Cardiac septum (tissue), 1 donor: Measurements from ENCODE around the gene PFKP. TPM values are rescaled to one million over a fixed set of nuclear protein-coding genes. Genes with fewer than 3 reads are reported as not detected.

ENCODE experiments used
- DNase-seq: peaks from one replicate; pipeline ENCODE4 v3.0.0-alpha.2; 2020; ENCODE audit warnings: low spot score
- intact Hi-C: fragments of 100-400 bp; cut with DNase I; formaldehyde crosslinking; loops from one replicate; pipeline ENCODE4 v1.14.0; 2022
- long read RNA-seq: library from polyadenylated mRNA; unstranded; transcript quantifications from one replicate; pipeline ENCODE4 v2.0.0, GENCODE V29; 2021
- total RNA-seq: library from RNA; stranded (reverse); fragmentation: NEBNext Ultra II Directional; extraction: Animal tissue kit (Norgen Biotek cat#: 25700); gene quantifications from one replicate; pipeline ENCODE4 v1.2.1, GENCODE V29; 2021
- donor health status: DM: no; HTN: no; CAD: no.

Gene PFKP
- total RNA-seq: 215 TPM
- long read RNA-seq, transcript PFKP-203 (22 exons, 2,654 nt): major isoform, 272 of 430 reads
- long read RNA-seq, transcript PFKP-201 (6 exons, 1,698 nt): minor isoform, 17 of 430 reads
- long read RNA-seq, partial matches to known transcripts: 104 of 430 reads
- long read RNA-seq, other reads (novel, unspliced or antisense): 37 of 430 reads

DNA sequence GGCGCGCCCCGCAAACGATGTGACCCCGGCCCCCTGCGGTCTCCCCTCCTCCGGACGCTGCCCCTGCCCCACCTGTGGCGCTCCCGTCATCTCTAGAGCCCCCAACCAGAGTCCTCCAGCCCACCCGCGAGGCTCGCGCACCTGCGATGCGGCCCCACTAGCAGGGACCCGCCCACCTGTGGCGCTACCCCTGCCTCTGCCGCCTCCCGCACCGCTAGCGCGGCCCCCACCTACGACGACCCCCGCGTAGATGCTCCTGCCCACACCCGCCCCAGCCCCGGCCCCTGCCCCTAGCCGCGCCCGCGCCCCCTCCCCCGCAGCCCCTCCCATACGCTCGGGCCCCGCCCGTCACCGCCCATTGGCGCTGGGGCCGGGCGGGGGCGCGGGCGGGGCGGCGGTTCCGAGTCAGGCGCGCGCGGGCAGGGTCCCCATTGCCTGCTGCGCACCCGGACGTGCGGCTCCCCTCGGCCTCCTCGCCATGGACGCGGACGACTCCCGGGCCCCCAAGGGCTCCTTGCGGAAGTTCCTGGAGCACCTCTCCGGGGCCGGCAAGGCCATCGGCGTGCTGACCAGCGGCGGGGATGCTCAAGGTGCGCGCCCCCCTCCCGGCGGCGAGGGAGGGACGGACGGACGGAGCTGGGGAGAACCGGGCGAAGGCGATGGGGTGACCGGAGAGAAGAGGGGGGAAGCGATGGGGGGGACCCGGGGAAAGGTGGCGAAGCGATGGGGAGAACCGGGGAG lies at the start of gene PFKP:
TSS of gene PFKP (plus strand) at position 431 of the 741 bp plus-strand sequence. CDS start at position 479, 48 bp downstream.
- no peak for DNase-seq
- intact Hi-C loops: loop anchor here (1.0 kb wide), 1 partner anchor 40 kb away; no protein-coding TSS in a partner anchor

DNA sequence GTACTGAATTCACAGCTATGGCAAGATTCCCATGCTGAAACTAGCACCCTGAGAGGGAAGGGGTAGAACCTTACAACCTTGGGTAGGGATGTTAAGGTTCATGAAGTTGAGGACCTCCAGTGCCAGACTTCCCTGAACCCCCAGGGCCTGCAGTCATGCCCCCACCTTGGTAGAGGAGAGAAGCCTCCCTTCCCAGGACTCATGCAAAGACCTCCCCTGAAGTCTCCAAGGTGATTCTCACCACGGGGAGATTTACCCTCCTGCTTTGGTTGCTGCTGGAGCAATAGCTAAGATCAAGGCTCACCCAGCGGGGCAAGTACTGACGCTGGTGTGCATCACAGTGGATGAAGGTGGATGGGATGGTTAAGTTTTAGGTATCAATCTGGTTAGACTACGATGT lies 49.1 kb upstream of the PFKP start:
- intact Hi-C loops: no loop called here
- DNase-seq: no peak

DNA sequence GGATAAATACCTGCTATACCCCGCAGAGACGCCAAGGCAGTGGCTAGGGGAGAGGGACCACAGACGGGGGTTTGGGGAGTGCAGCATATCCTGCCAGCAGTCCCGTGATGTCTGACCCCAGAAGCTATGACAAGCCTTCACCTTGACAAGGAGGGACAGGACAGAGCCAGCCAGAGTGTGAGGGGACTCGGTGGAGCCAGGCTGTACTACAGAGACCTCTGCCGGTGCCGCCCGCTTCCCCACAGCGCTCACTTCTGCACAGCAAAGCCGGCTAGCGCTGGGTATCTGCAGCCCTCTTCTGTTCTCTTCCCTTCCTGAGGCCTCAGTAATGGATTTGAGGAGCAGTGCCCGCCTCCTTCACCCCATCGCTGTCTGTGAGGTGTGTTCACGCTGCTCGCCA lies 47.0 kb upstream of the PFKP start:
- intact Hi-C loops: no loop called here
- no peak for DNase-seq

DNA sequence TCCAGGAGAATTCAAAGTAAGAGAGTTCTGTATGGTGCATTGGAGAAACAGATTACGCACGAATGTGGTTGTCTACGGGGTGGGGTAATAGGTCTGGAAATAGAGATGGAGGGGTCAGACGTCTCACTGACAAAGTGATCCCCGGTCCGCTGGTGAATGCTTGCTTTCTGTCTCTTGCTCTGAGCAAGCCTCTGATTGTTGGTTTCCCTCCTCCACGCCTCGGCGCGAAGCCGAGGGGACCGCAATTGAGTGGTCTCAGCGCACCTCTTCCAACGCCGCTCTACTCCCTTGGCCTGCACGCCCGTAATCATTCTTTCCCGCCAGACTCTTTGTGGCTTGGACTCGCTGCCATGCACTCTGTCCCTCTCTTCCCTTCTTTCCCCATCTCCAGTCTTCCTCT lies 46.5 kb upstream of the PFKP start:
- no peak for DNase-seq
- intact Hi-C loops: no loop called here

DNA sequence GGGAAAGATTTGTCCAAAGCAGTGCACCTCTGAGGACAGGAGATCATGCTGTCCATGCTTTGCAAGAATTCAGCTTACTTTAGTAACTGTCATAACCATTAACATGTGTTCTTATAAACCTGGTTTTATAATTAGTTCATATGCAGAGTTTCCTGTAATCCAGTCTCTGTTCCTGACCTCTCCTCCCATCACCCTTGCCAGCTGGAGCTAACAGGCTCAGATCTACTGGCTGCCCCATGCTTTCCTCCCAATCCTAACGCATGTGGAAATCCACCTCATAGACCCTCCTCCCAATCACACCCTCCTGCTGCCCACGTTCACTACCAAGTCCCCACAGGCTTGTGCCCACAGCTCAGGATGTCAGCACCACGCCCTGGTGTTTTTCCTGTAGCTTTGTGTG lies 45.3 kb upstream of the PFKP start:
- intact Hi-C loops: no loop called here
- no peak for DNase-seq

DNA sequence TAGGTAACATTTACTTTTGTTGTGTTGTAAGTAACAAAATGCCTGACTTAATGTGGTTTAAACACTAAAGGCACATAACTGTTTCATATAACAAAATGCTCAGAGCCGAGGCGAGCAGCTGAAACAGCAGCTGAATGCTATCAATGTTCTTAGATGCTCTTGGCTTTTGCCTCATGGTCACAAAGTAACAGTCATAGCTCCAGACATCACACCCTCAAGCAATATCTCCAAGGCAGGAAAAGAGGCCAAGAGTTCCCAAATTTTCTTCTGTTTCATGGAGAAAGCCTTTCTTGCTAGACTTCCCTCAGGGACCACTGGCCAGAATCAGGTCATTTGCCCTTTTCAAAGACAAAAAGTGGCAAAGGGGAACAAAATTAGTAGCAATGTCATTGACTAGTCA lies 43.5 kb upstream of the PFKP start:
- intact Hi-C loops: no loop called here
- no peak for DNase-seq

DNA sequence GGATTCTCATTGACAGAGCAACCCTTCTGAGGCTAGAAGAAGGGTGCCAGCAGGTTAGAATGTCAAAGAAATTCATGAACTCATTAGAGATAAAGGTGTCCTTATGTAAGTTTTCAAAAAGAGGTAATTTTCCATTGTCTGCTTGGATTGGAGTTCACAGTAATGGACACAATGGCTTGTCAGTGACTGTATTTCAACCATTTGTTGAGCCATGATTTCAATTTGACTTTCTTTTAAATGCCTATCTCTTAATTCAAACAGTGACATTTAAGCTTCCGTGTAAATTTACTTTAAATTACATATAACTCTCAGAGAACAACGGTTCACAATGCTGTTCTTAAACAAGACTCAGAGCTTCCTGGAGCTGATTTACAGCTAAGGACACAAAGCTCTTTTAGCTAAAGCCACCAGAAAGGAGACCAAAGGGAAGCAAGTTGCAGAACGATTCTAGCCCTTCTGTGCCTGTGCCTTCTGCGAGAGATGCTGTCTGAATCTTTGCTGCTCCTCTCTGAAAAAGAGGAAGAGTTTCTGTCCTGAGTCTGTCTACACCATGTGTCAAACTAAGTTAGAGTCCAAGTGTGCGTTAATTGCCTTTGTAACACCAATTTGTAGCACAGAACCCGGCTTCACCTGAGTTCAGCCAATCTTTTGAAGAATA lies 42.2 kb upstream of the PFKP start:
- DNase-seq: no peak
- intact Hi-C loops: no loop called here

DNA sequence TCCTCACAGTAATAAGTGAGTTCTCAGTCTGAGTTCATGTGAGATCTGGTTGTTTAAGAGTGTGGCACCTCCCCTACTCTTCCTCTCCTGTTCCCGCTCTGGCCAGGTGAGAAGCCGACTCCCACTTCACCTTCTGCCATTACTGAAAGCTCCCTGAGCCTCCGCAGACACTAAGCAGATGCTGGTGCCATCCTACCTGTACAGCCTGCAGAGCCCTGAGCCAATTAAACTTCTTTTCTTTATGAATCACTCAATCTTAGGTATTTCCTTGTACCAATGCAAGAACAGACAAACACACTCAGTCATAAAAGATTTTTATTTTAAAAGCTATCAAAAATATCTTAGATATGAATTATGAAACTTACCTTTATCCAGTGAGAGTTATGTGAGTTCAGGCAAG lies 39.5 kb upstream of the PFKP start:
- intact Hi-C loops: no loop called here
- no peak for DNase-seq

DNA sequence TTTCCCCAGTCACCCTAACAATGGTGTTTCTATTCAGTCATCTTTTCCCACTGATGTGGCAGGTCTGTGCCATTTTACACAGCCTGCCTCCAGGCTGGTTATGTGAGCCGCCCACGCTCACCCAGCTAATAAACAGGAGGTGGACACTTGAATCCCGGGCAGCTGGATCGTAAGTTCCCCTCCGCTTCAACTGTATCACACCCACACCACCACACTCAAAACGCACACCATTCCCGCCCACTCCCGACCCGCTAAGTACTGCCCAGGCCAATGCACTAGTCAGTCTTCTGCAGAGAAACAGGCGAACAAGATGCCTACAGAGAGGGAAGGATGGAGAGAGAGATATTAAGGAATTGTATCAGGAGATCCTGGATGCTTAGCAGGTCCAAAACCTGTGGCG lies 38.9 kb upstream of the PFKP start:
- intact Hi-C loops: no loop called here
- no peak for DNase-seq

DNA sequence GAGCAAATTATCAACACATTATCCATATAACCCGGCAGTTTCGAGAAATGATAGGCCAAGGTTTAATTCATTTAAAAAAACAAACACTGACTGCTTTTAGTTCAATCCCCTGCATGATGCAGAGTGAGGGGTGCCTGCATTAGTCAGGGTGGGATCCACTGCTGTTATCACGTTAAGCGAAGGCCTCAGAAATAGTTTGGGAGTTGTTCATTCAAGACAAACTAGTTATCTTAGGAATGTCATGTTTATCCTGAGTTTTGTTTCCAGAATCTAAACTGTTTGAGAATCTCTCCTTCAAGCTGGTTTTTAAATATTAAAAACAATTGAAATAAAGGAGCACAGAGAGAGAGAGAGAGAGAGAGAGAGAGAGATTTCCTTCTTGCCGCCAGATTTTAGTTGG lies 36.6 kb upstream of the PFKP start:
- intact Hi-C loops: no loop called here
- DNase-seq: no peak

DNA sequence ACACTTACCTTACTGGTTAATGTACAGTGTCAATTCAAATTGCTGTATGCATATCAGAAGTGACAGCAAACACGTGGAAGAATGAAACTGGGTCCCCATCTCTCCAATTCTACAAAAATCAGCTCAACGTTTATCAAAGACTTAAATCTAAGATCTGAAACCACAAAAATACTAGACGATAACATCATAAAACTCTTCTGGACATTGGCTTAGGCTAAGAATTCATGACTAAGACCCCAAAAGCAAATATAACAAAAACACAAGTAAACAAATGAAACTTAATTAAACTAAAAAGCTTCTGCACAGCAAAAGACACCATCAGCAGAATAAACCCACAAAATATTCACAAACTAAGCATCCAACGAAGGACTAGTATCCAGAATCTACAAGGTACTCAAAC lies 35.9 kb upstream of the PFKP start:
- intact Hi-C loops: no loop called here
- DNase-seq: no peak

DNA sequence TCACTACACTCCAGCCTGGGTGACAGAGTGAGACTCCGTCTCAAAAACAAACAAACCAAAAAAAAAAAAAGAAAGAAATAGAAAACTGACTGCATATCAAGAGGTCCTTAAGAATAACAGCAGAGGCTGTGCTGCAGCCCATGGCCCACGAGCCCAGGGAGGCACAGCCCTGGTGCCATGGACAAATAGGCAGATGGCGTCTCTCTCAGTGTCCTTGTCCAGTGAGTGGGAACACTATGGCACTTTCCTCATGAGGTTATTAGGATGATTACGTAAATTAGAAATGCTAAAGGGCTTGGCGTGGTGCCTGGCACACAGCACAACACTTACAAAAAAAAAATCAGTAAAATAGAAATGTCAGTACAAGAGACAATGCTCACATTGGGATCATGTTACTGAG lies 33.4 kb upstream of the PFKP start:
- intact Hi-C loops: no loop called here
- DNase-seq: no peak

DNA sequence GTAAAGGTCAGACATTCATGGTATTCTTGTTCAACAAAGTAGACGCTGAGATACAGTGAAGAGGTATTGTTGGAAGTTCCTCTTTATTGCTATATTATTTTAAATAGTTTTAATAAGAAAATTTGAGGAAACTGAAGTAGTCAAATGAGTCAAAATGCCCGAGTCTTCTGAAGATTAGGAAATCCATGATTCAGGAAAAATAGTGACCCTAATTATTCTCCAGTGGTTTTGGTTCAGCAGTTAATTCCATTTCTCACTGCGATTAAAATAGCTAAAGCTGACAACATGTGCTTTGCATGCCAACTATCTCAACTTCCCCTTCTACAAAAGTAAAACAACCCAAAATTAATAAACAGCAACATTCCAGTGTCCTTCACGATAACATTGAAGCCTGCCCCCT lies 32.7 kb upstream of the PFKP start:
- DNase-seq: no peak
- intact Hi-C loops: no loop called here

DNA sequence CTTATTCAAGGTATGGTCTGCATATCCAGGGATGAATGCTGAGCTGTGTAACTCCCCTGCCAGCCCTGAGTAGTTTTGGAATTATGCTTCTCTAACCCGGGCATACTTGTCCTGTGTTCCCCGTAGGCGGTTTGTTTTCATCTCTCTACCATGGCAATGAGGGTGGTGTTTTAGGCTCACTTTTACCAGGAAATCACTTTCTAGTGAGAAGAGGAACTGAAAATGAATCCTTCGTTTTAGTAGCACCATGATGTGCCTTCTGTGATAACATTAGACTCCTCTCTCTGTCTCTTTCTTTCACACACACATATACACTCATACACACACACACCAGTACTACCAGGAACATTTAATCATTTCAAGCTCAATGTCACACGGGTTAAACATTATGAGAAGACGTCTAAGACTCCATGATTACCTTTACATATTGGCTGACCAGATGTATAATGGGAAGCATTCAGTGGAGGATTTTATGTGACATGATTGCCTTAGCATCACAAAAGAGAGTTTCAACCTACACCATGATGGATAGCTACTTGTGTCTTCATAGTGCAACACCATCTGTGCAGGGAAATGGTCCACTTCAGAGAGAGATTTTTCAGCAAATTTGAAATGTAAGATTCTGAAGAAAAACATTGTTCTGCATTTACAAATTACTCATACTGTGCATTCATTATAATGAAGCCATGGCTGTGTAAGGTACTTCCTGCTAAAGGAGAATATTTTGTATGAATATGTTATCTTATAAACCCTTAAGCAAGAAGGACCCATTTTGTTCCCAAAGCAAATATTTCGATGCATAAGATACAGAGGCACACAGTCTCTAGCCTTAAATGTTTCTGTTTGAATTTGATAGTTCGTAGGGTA lies 31.0 kb upstream of the PFKP start:
- intact Hi-C loops: no loop called here
- no peak for DNase-seq

DNA sequence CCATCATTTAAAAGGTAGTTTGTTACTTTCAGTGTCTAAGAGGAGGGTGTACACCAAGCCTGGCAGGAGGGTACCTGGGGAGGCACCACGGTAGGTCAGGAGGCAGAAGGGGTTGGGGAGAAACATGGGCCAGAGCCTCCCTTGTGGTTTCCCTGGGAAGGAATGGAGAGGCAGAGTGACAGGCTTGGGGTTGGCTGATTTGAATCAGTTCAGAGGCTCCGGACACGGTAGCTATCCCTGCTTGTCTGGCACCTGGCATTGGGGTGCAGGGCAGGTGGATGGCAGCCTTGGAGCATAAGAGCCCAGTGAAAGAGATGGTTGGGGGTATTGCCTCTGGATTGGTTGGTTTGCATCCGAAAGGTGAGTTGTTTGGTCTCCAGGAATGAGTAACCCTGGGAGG lies 30.2 kb upstream of the PFKP start:
- DNase-seq: no peak
- intact Hi-C loops: no loop called here

DNA sequence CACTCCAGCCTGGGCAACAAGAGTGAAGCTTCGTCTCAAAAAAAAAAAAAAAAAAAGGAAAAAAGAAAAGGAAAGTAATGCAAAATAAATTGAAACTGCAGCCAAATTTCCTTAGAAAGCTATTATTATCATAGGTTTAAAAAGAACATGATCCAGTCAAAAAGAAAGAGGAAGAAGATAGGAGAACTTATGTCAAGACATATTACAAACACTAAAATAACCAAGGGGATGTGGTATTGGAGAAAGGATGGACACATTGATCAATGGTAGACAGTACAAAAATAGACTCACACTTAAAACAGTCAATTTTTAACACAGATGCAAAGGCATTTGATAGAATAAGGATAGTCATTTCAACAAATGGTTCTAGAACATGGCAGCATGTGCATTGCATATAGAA lies 27.3 kb upstream of the PFKP start:
- intact Hi-C loops: loop anchor here (10.0 kb wide), 1 partner anchor 205 kb away; no protein-coding TSS in a partner anchor

DNA sequence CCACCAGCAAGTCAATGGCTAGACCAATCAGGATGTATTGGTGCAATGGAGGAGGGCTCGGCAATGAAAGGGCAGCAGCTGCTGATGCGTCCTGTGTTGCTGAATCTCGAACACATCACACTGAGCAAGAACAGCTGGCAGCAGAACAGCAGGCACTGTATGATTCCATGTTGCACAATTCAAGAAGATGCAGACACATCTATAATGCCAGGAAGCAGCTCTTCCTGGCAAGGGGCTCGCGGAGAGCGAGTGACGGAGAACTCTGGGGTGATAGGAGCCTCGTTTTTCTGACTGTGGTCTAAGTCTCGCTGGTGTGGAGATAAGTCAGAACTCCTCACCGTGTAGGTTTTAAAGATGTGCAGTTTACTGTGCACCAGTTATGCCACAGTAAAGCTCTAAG lies 24.8 kb upstream of the PFKP start:
- intact Hi-C loops: loop anchor here (10.0 kb wide), 1 partner anchor 208 kb away; no protein-coding TSS in a partner anchor
- DNase-seq: no peak

More for the DNA sequence above, 27.3 kb upstream of the PFKP start:
- DNase-seq: no peak

DNA sequence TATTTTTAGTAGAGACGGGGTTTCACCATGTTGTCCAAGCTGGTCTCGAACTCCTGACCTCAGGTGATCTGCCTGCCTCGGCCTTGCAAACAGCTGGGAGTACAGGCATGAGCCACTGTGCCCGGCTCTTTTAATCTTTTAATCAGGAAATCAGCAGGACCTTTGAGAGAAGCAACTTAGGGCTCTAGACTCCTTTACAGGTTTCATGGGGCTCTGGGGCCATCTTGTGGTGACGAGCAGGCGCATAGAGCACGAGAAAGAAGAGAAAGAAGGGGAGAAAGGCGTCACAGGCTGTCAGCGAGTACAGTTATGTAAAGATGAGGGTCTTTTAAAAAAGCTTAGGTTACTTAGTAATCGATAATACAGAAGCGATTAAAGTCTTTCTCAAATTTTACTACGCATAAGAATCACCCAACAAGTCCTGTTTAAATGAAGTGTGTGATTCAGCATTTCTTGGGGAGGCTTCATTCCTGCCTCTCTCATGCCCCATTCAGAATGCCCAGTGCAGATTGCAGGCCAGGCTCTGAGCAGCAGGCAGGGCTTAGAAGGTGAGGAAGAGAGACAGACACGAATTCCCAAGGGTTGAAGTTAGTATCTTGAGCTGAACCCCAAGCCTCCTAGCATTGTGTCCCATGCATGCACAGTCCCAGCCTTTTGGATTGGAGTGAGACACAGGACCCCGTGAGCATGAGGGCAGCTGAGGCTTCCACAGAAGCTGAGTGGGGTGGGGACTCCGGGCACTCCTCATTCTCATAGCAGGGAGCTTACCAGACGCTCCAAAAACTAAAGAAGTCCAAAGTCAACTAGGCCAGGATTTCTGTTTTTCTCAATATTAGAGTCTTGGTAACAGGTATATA lies 23.6 kb upstream of the PFKP start:
- intact Hi-C loops: loop anchor here (2.0 to 10.0 kb wide), 2 partner anchors 115 to 209 kb away; no protein-coding TSS in a partner anchor
- DNase-seq: no peak
